CD4-positive, alpha-beta T cell (primary cell): ENCODE data around the gene PKP4. TPM values are rescaled to one million over a fixed set of nuclear protein-coding genes. Genes with fewer than 3 reads are reported as not detected.

Experiments
- ATAC-seq: fragments of 200-7000 bp; cut with Tn5 transposase; one replicate; pipeline ENCODE4 v1.10.0; 2022; ENCODE audit warnings: mild to moderate bottlenecking; ENCODE audit not compliant: poor library complexity
- CTCF ChIA-PET: fragments of 350-600 bp; sonication (Branson Sonifier 250); formaldehyde crosslinking; loops from one replicate; lab custom pipeline; 2021; ENCODE audit warnings: antibody characterized with exemption, inconsistent platforms; lab: Charles Lee
- POLR2A ChIA-PET: fragments of 350-600 bp; sonication (Branson Sonifier 250); formaldehyde crosslinking; loops from one replicate; lab custom pipeline; 2021; ENCODE audit warnings: antibody characterized with exemption, inconsistent platforms; lab: Charles Lee
- DNase-seq, 14 experiments: peaks; one replicate each; pipeline ENCODE4 v3.0.0-alpha.2; 2013 to 2020; ENCODE audit warnings: mixed read lengths in 2 of 14
- H3K27ac ChIP-seq, 2 donors: one replicate each; pipeline versions ENCODE4 v1.5.1 to v1.7.0; 2013; ENCODE audit warnings: low read length in 2 of 2, low read depth in 1 of 2, mild to moderate bottlenecking in 1 of 2
- H3K27me3 ChIP-seq, 2 experiments: 1 replicate in 1 of 2; 2 replicates in 1 of 2; pipeline versions ENCODE4 v1.6.1 to v1.7.0; 2013; ENCODE audit warnings: low read length in 2 of 2, control low read depth in 1 of 2, mild to moderate bottlenecking in 1 of 2, moderate library complexity in 1 of 2; ENCODE audit not compliant: insufficient read depth in 2 of 2, control insufficient read depth in 1 of 2
- H3K36me3 ChIP-seq: one replicate; pipeline ENCODE4 v1.6.1; 2013; ENCODE audit warnings: low read length, control low read depth; ENCODE audit not compliant: insufficient read depth
- H3K4me1 ChIP-seq: one replicate; pipeline ENCODE4 v1.6.1; 2013; ENCODE audit warnings: low read length, control low read depth; ENCODE audit not compliant: insufficient read depth
- H3K4me3 ChIP-seq: one replicate; pipeline ENCODE4 v1.5.1; 2013; ENCODE audit warnings: mild to moderate bottlenecking, low read length, moderate library complexity
- H3K9me3 ChIP-seq, 2 experiments: 1 replicate in 1 of 2; 2 replicates in 1 of 2; pipeline versions ENCODE4 v1.6.1 to v1.7.0; 2013; ENCODE audit warnings: low read length in 2 of 2, mild to moderate bottlenecking in 2 of 2, control low read depth in 1 of 2, moderate library complexity in 1 of 2; ENCODE audit not compliant: control insufficient read depth in 1 of 2, insufficient read depth in 1 of 2
- H3K27ac Mint-ChIP-seq: one replicate; pipeline ENCODE4 v1.8.0; 2020; ENCODE audit warnings: mixed read lengths
- H3K27me3 Mint-ChIP-seq: one replicate; pipeline ENCODE4 v1.8.0; 2021; ENCODE audit warnings: mixed read lengths
- H3K36me3 Mint-ChIP-seq: one replicate; pipeline ENCODE4 v1.8.0; 2021; ENCODE audit warnings: low read depth, mixed read lengths
- H3K4me1 Mint-ChIP-seq: one replicate; pipeline ENCODE4 v1.8.0; 2021; ENCODE audit warnings: low read depth, mixed read lengths
- H3K4me3 Mint-ChIP-seq: one replicate; pipeline ENCODE4 v1.8.0; 2020; ENCODE audit warnings: mild to moderate bottlenecking, mixed read lengths
- H3K9me3 Mint-ChIP-seq: one replicate; pipeline ENCODE4 v1.8.0; 2020; ENCODE audit warnings: mixed read lengths
- CTCF ChIP-seq: fragments of 200-600 bp; IDR thresholded peaks from one replicate; pipeline ENCODE4 v1.8.0; 2022; ENCODE audit warnings: antibody characterized with exemption, mild to moderate bottlenecking
- intact Hi-C, 2 experiments: fragments of 100-400 bp; cut with DNase I in 1 of 2; cut with micrococcal nuclease in 1 of 2; formaldehyde crosslinking; loops; one replicate each; pipeline versions ENCODE4 v1.15.1 to v1.9.0; 2023 to 2025; cut with DNase I, micrococcal nuclease
- total RNA-seq, 174 experiments: library from RNA in 2 of 174; stranded (reverse) in 2 of 174; gene quantifications; one replicate each; pipeline ENCODE4 v1.2.3 and lab custom pipeline; 2021 to 2026

Gene PKP4
- total RNA-seq, 2 experiments from 2014 or later, result 10.8 to 14.6 TPM

GRCh38 chr2:158488442-158489216, 31.9 kb downstream of the PKP4 start:
- H3K27ac ChIP-seq, result no peak overlapping the region
- no peaks in the 10 kb centered on the region for H3K27me3 ChIP-seq
- intact Hi-C loops, result no loop called here
- Mint-ChIP-seq H3K4me1 (no peaks in the 10 kb centered on the region), H3K27me3 (no peaks in the 10 kb centered on the region), H3K27ac (no peak overlapping the region), H3K36me3 (no peaks in the 10 kb centered on the region), H3K9me3 (no peaks in the 10 kb centered on the region), H3K4me3 (no peak overlapping the region)
- DNase-seq (no peak), ATAC-seq (no peak)
- CTCF ChIA-PET, result no interaction called here
- POLR2A ChIA-PET, result no interaction called here
- H3K4me1 ChIP-seq, result no peaks in the 10 kb centered on the region
- TF ChIP-seq CTCF, result no peak
- no peaks in the 10 kb centered on the region for H3K36me3 ChIP-seq
- no peak overlapping the region for H3K4me3 ChIP-seq
- H3K9me3 ChIP-seq, result no peaks in the 10 kb centered on the region

- Histone ChIP-seq H3K36me3 (no peaks in the 10 kb centered on the region), H3K9me3 (no peaks in the 10 kb centered on the region), H3K4me3 (no peak overlapping the region), H3K27me3 (no peaks in the 10 kb centered on the region), H3K27ac (no peak overlapping the region), H3K4me1 (no peaks in the 10 kb centered on the region)
- ChIA-PET CTCF (no interaction called here), POLR2A (interaction anchor here (1.1 kb wide), 1 partner anchor 16 kb away, joined by 3 read pairs; no protein-coding TSS in a partner anchor)
- Mint-ChIP-seq H3K9me3 (no peaks in the 10 kb centered on the region), H3K36me3 (no peaks in the 10 kb centered on the region), H3K4me1 (no peaks in the 10 kb centered on the region), H3K27ac (no peak overlapping the region), H3K27me3 (no peaks in the 10 kb centered on the region), H3K4me3 (no peak overlapping the region)
- DNase-seq (no peak), ATAC-seq (no peak)
- no peak for TF ChIP-seq CTCF
- intact Hi-C loops, result no loop called here
These were observed 32.8 kb downstream of the PKP4 start for GRCh38 chr2:158489366-158490112.

GRCh38 chr2:158491072-158491471, 34.3 kb downstream of the PKP4 start:
- H3K27me3 Mint-ChIP-seq, result no peaks in the 10 kb centered on the region
- H3K27ac Mint-ChIP-seq, result no peak overlapping the region
- no peaks in the 10 kb centered on the region for H3K4me1 Mint-ChIP-seq
- Histone ChIP-seq H3K27ac (no peak overlapping the region), H3K27me3 (no peaks in the 10 kb centered on the region), H3K9me3 (no peaks in the 10 kb centered on the region), H3K4me3 (no peak overlapping the region), H3K36me3 (no peaks in the 10 kb centered on the region), H3K4me1 (no peaks in the 10 kb centered on the region)
- H3K36me3 Mint-ChIP-seq, result no peaks in the 10 kb centered on the region
- intact Hi-C loops, result no loop called here
- DNase-seq (no peak), ATAC-seq (no peak)
- TF ChIP-seq CTCF, result no peak
- ChIA-PET POLR2A (no interaction called here), CTCF (no interaction called here)
- no peak overlapping the region for H3K4me3 Mint-ChIP-seq
- no peaks in the 10 kb centered on the region for H3K9me3 Mint-ChIP-seq
